NCI-H2227 (cell line): Measurements from ENCODE around the gene EIF4EBP2.

Experiments used
- DNase-seq: peaks from one replicate; lab custom pipeline; 2025; ENCODE audit not compliant: unreplicated experiment; lab: John Stamatoyannopoulos, UW

The EIF4EBP2 gene

DNA sequence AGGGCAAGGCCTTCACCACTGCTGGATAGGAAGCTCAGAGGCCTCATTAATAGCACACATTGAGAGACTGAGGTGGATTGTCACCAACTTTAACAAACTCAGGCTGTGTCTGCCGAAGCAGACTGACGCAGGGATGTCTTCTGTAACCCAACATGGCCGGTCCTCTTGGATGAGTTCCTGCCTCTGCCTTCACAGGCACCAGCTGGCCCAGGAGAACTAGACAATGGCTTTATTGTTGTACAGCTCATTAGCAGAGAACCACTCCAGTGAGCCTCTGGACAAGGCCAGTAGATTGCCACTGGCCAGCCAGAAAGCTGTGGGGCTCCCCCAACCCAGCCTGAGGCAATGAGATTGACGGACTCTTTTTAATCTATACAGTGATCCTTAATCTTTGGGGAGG lies 28.2 kb downstream of the EIF4EBP2 start:
- DNase-seq: no peak

DNA sequence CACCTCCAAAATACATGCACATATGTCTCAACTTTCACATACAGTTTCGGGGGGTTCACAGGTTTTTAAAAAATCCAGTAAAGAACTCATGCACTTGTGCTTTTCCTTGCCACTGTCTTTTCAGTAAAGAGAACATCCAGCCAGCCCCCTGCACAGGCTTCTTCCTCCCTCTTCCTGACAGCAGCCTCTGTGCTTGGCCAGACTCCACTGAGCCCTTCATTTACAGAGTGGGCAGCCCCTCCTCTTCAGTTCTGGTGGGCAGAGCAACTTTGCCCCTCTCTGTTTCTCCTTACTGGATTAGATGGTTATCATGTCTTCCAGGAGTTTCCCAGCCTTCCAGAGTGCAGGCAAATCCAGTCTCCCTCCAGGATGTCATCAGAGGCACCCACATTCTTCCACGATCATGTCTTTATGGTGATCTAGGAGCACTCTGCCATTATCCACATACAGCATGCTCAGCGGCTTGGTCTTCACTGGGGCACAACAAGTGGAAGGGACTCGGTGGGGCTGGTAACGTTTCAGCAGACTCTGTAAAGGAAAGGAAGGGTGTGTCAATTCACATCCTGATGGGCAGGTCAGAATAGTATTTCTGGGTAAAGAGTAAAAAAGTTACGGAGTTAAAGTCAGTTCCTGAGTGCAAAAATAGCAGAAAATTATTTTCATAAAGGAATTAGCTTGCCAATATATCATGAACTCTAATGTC lies 28.8 kb downstream of the EIF4EBP2 start:
- no peak for DNase-seq

DNA sequence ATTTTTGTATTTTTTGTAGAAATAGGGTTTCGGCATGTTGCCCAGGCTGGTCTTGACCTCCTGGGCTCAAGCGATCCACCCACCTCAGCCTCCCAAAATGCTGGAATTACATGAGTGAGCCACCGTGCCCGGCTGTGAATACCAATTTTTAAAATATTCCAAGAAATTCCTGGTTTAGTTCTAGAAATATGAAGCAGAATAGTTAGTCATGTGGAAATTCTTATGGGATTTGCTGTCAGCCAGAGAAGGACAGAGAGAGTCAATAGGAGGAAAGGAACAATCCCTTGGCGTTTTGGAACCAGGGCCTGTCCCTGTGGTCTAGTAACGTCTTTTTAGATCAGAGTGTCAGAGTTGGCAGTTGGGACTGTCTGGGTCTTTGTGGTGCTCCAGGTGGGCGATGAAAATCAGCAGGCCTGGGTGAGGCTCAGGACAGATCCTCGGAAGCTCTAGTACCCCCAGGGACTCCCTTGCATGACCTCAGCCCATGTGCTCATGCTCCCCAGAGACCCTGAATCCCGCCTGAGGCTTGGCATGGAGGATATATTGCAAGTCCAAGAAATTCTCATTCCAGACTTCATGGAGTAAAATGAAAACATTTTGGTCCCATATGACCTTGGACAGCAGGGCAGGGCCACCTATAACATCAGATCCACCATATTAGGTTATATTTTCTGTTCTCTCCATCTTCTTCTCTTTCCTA lies 29.8 kb downstream of the EIF4EBP2 start:
- no peak for DNase-seq

DNA sequence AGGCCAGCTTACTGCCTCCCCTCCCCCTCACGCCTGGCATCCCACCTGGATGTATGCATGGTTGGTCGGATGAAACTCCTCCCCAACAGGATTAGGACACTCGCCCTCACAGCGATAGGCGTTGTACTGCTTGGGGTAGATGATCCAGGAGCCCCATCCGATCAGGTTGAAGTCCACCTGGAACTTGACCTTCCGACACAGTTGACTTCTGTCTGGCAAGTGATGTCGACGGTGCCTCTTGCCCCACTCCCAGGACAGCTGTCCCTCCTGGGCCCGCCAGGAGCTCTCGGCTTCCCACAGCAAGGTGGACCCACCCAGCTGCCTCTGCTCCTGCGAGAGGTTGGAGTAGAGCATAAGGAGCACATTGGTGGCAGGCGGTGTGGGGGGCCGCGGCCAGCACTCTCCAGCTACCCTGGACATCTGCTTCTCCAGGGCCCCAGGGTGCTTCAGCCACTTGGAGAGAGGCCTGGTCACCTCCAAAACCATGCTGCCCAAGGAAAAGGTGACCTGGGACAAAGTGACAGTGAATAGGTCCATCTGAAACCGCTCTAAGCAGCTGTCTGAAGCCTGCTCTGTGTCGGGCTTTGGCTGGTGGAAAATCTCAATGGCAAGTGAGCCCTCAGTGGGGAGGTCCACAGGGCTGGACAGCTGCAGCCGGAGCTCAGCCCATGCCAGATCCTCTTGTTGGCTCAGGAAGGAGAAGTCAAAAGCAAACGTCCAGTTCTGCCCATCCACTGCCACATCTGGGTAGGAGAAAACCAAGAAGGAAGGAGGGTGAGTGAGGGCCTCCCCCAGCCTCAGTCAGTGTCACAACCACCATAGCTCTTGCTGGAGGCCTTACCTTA lies 31.5 kb downstream of the EIF4EBP2 start:
- DNase-seq: no peak

DNA sequence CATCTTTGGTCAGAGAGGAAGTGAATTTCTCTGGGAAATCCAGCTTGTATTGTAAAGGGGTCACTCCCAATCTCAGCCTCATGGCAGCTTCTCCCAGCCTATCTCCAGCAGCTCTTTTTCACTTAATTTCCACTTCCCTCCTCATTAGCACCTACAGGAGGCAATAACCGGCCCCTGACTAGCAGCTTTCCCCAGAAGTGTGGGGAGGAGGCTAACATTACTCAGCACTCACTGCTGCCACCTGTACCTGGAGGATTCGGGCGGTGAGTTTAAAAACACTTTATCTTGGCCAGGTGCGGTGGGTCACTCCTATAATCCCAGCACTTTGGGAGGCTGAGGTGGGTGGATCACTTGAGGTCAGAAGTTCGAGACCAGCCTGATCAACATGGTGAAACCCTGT lies 33.8 kb downstream of the EIF4EBP2 start:
- no peak for DNase-seq

DNA sequence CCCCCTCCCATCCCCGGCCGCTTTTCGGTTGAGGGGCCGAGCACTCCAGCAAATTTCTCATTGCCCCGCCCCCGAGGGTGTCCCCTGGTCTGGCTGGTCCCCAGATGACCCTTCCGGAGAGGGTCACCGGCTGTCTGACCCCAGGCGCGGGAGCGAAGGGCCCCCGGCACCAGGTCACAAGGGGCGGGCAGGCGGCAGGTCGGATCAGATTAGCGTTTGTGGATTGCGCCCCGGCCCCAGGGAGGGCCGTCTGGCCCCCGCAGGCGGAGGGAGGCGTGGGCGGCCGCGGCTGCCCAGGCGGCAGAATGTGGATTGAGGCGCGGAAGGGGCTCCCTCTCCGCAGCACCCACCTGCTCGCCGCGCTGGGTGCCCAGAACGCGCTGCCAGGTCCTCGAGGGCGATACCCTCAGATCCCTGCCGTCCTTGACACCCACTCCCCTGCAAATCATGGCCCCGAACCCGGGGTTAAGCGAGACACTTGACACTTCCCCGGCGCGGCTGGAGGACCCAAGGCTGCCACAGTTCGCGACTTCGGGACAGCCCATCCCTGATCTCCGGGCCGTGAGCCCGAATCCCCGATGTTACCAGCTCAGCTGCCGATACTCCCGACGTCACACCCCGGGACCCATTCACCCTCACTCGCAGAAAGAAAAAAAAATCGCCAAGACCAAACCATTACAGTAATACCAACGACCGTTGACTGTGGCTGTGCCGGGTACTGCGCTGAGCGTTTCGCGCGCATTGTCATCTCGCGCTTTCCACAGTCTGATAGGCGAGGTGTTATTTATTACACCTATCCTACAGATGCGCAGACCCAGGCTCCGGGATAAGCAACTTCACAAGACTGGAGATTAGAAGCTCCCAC lies 36.6 kb downstream of the EIF4EBP2 start:
- no peak for DNase-seq

DNA sequence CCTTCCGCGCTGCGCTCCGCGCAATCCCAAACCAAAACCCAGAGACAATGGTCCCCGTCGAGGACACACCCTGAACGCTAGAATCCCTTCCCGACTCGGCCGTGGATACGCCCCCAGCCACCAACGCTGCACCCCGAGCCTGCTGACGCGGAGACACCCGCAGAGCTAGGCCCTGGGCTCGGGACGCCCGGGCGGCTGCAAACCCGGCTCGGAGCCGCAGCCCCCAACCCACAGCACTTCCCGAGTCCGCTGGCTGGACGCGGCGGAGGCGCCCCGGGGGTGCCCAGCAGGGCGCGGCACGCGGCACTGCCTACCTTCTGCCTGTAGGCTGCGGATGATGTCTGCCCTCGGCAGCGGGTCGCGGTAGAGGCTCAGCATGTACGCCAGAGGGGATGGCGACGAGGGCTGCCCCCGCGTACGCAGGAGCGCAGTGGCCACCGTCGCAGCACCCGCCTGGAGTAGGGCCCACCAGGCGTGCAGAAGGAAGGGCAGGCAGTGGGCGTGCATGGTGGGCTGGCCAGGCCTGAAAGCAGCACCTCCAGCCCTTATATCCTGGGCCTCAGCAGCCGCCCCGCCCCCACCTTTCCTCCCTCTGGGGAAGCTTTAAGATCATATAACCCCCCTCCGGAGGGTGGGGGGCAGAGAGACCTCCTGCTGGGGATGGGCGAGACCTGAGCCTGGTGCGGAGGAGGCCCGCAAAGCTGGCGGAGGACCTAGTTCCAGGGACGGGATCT lies 37.4 kb downstream of the EIF4EBP2 start, which contains the start of gene NODAL:
Gene NODAL, minus strand, starts transcription at position 521 of the 734 bp plus-strand sequence. Its CDS starts 14 bp downstream, at position 507.
- DNase-seq: no peak

DNA sequence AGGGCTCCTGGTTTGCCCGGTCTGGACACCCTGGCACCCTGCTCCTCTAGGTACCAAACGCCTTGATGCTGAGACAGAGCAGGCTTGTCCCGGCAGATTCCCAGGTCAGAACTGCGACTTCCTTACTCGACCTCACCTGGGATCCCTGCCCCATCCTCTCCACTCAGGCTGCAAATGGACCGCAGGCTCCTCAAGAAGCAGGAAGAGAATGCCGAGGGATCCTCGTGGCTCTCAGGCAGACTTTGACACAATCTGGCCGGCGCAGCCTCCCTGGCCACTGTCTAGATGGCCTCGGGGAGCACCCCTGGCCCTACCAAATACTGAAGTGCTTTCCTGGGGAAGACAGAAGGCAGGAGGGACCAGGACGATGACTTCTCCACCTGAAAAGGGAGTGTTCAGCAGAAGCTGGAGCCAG lies 38.0 kb downstream of the EIF4EBP2 start:
- DNase-seq: no peak

DNA sequence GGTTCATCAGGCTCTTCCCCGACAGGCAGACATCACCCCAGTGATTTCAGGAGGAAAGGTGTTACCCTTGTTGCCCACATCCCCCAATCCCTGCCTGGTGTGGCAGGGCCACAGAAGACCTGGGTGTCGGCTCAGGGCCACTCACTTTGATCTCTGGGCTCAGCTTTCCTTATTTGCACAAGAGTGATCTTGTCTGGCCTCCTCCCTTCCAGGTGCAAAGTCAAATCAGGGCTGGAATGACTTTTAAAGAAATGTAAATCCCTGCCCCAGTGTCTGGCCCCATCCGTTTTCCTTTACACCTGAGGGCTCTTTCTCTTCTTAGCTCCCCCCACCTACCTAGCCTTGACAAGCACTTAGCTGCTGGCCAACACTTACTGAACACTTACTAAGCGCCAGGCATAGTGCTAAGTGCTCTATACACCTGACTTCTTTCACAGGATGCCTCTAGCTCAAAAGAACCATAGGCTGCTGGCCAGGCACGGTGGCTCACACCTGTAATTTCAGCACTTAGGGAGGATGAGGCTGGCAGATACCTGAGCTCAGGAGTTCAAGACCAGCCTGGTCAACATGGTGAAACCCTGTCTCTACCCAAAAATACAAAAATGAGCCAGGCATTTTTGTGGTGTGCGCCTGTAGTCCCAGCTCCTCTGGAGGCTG lies 38.5 kb downstream of the EIF4EBP2 start:
- DNase-seq: no peak

DNA sequence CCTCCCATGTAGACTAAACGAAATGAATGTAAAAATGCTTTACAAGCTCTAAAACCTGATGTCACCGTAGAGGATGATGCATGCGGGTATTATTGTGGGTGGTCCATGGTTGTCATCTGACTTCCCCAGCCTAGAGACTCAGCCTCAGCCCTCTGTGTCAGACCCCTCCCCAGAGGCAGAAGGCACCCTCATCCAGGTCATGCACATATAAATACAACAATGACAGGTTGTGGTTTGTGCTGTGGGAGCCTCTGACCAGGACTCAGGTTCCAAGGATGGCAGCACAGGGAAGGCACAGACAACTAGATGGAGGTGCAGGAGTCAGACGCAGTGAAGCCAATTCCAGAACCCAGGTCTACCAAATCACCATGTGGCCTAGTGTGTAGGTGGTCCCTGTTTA lies 40.8 kb downstream of the EIF4EBP2 start:
- no peak for DNase-seq

DNA sequence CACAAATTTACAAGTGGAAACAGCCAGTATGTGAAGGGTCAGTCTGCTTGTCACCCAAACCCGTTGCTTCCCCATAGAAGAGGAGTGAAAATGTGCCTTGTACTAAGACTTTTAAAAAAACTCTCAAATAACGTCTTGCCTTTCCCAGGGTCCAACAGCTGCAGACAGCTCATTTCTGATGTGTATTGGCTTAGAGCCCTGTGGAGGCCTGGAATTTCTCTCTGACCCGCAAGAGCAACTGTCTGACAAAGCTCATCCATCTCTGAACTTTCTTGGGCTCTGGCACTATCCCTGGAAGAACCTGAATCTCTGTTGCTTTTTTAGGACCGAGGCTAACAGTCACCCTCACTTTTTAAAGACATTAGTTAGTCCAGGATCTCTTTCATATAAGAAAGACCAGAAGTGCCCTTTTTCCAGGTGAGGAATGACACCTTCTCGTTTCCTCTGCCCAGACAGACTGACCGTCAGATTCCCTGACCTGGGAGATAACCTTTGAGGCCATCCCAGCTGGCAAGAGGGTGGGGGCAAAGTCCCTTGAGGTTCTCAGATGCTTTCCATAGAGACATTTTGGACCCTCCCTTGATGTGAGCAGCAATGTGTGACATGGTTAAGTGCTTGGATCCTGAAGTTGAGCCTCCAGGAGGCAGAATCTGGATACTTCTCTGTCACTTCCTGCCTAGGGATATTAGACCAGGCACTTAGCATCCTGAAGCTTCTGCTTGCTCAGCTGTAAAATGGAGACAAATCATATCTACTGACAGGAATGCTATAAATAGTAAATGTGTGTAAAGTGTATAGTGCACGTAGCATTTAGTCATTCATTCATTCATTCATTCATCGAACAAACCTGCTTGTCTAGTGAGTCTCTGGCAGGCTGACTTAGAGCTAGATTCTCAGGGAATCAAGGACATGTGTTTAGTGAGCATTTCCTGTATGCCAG lies 42.0 kb downstream of the EIF4EBP2 start:
- DNase-seq: no peak

DNA sequence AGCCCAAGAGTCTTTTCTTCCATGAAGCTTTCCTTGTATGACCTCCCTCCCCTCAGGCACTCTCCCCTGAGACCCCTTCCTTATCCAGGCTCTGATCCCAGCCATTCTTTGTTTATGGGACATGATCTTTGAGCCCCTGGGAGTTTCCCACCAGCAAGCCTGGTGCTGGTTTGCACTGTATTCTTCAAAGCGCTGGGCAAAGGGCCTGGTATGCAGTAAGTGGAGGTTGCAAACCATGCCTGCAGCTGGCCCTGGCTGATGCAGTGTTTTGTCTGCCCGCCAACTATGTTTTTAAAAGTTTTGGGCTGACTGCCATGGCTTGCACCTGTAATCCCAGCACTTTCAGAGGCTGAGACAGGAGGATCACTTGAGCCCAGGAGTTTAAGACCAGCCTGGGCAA lies 44.3 kb downstream of the EIF4EBP2 start:
- no peak for DNase-seq

DNA sequence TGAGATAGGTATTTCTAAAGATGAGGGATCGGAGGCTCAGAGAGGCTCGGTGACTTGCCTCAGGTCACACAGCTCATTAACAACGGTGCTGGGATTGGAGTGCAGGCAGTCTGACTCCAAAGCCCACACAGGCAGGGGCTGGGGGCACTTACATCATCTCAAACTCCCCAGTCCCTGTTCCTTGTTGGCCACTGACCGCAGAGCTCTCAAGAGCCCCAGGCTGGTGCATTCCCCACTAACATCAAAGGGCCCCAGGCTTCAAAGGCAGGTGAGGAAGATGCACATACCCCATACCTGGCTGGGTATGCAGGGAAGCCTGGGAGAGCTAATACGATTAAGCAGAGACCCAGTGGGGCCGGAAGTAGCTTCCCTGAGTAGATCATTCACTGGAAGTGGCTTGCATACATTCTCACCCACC lies 51.3 kb downstream of the EIF4EBP2 start:
- no peak for DNase-seq

DNA sequence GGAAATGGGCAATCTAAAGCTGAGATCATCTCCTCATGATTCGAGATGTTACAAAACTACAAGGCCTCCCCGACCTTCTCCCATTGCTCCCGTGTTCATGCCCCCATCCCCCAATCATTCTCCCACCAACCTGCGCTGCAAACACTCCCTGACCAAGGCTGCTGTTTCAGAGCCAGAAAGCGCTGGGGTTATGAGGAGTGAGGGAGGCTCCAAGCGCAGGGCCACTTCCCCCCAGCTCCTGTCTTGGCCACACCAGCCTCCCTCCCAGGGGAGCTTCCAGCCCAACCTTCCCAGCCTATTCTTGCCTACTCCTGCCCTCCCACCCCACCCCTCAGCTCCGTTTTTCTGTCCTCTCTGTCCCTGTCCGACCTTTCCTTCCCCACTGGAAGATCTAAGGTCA lies 52.2 kb downstream of the EIF4EBP2 start:
- no peak for DNase-seq

DNA sequence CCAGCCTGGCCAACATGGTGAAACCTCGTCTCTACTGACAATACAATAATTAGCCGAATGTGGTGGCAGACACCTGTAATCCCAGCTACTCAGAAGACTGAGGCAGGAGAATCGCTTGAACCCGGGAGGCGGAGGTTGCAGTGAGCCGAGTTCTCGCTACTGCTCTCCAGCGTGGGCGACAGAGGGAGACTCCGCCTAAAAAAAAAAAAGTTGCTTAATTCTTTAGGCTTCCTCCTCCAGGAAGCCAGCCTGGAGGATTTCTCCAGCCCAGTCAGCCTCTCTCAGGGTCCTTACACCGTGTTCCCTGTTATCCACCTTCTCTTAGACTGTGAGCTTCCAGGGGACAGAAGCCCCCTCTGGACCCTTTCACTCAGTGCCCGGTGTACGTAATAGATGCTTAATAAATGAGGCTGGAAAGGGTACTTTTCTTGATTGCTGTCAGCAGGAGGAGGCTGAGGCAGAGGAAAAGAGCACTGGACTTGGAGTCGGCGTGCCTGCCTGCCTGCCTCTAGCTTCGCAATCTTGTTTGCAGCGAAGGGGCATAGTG lies 53.9 kb downstream of the EIF4EBP2 start:
- DNase-seq: no peak

DNA sequence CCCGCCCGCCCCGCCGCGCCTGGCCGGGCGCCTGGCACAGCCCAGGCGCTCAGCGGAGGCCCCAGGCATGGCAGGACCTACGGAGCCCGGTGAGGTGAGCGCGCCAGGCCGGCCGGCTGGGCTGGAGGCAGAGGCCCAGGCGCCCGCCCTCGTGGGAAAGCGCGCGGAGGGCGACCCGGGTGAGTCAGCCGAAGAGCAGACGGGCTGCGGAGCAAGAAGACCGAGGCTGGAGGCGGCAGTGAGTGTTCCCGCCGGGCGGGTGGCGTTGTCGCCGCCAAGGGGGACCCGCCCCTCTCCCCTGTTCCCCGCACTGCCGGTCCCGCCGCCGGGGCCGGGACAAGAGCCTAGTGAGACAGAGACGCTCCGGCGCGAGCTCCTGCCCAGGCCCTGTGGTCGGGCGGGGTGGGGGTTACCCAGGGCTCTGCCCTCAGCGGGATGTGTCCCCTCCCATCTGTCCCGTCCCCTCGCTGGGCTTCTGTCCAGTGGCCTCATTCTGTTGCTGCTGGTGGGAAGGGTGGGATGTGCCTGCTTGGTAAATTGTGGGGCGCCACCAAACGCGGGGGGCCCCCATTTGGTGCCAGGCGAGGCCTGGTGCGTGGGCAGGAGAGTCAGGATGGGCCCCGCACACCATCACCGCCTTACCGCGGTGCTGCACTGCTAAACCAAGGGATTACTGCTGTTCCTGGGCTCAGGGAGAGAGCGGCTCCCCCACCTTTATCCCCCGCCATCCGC lies 54.5 kb downstream of the EIF4EBP2 start:
- DNase-seq: peak; percentile 49

DNA sequence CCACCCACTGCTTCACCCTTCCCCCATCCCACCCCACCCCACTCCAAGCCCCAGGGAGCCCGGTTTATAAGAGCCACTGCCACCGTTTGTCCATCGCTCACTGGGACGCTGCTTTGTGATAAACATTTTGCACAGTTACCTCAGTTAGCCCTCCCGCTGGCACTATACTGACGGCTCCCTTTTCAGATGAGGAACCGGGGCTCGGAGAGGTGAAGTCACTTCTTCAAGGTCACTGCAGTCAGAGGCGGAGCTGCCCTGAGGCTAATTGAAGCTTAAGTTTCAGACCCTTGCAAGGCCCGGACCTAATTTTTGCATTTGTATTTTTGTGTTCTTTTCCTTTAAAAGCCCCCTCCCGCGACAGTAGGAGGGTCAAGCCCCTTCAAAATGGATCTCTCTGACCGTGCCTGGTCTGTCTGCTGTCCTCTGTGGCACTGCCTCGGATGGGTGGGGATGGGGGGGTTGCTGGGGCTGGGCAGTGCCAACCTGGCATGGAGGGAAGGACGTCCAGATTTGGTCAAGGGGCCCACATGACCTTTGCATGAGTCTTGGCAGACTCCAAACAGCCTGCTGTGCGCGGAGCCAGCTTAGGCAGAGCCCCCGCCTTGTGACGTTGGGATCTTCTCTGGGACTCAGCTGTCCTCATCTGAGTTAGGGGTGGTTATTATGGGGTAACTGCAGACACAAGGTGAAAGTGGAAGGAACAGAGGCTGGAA lies 55.3 kb downstream of the EIF4EBP2 start:
- DNase-seq: no peak
